ENCODE results near the gene DLL3. TPM values are rescaled to one million over a fixed set of nuclear protein-coding genes. Genes with fewer than 3 reads are reported as not detected.

DLL3 gene
- 0.43 TPM in 1 of 2 replicates, not detected in the other for total RNA-seq

GRCh38 chr19:39498798-39499642, at the start of gene DLL3:
Gene DLL3, plus strand, starts transcription at chr19:39498947. Its CDS starts 28 bp downstream, at chr19:39498975.

GRCh38 chr19:39480337-39481228, 18.2 kb upstream of the DLL3 start, which contains the start of gene TIMM50:
Gene TIMM50, plus strand, starts transcription at chr19:39480838. Its CDS starts 16 bp downstream, at chr19:39480854.

GRCh38 chr19:39514840-39515550, 16.2 kb downstream of the DLL3 start, which contains the start of gene SELENOV:
Gene SELENOV, plus strand, starts transcription at chr19:39515139. Its CDS starts 74 bp downstream, at chr19:39515213.

GRCh38 chr19:39532233-39533002, 33.7 kb downstream of the DLL3 start, which contains the start of gene EID2B:
Gene EID2B, minus strand, starts transcription at chr19:39532852. Its CDS starts 50 bp downstream, at chr19:39532802.

GRCh38 chr19:39539518-39540332, 41.0 kb downstream of the DLL3 start, which contains the start of gene EID2:
Gene EID2, minus strand, starts transcription at chr19:39540161. Its CDS starts 82 bp downstream, at chr19:39540079.

Other genes starting within 250 kb of the DLL3 start
- not detected in 2 replicates for gene IFNL2, start 230.6 kb upstream of the DLL3 start, total RNA-seq
- not detected in 2 replicates for gene IFNL1, start 202.5 kb upstream of the DLL3 start, total RNA-seq
- gene LRFN1, start 178.1 kb upstream of the DLL3 start, total RNA-seq, result under 0.01 TPM in 1 of 2 replicates, not detected in the other
- gene GMFG, start 162.9 kb upstream of the DLL3 start, total RNA-seq, result 1.4 TPM in 1 of 2 replicates, not detected in the other
- 67.8 and 80.2 TPM in 2 replicates for gene SAMD4B, start 156.5 kb upstream of the DLL3 start, total RNA-seq
- 35.0 and 38.4 TPM in 2 replicates for gene PAF1, start 107.8 kb upstream of the DLL3 start, total RNA-seq
- gene MED29, start 107.6 kb upstream of the DLL3 start, total RNA-seq, result 21.0 and 25.1 TPM in 2 replicates
- 4.6 and 6.4 TPM in 2 replicates for gene ZFP36, start 92.1 kb upstream of the DLL3 start, total RNA-seq
- gene PLEKHG2, start 86.3 kb upstream of the DLL3 start, total RNA-seq, result 12.5 and 35.9 TPM in 2 replicates
- 117 and 211 TPM in 2 replicates for gene RPS16, start 63.0 kb upstream of the DLL3 start, total RNA-seq
- gene SUPT5H, start 53.4 kb upstream of the DLL3 start, total RNA-seq, result 97.6 and 122 TPM in 2 replicates
- 43.1 and 65.0 TPM in 2 replicates for gene TIMM50, start 18.1 kb upstream of the DLL3 start, total RNA-seq
- not detected in 2 replicates for gene SELENOV, start 16.2 kb downstream of the DLL3 start, total RNA-seq
- 1.8 and 4.6 TPM in 2 replicates for gene EID2B, start 33.9 kb downstream of the DLL3 start, total RNA-seq
- gene EID2, start 41.2 kb downstream of the DLL3 start, total RNA-seq, result 3.9 and 12.2 TPM in 2 replicates
- gene LGALS13, start 103.6 kb downstream of the DLL3 start, total RNA-seq, result not detected in 2 replicates
- gene LGALS16, start 157.0 kb downstream of the DLL3 start, total RNA-seq, result not detected in 2 replicates
- gene LGALS14, start 205.5 kb downstream of the DLL3 start, total RNA-seq, result not detected in 2 replicates
- not detected in 2 replicates for gene CLC, start 239.1 kb downstream of the DLL3 start, total RNA-seq

Data from placental pericyte (primary cell).